GM23248 (cell line): ENCODE measurements around the gene HOXA10. TPM values are rescaled to one million over a fixed set of nuclear protein-coding genes. Genes with fewer than 3 reads are reported as not detected.
A peak's percentile ranks its signal among the peaks of the same experiment; 100 is the strongest.

ENCODE experiments used
- DNase-seq: peaks from one replicate; pipeline ENCODE4 v3.0.0-alpha.2; 2015
- H2AFZ ChIP-seq: fragments of 200-600 bp; sonication (generic); 2 replicates; pipeline ENCODE4 v1.6.1; 2016; ENCODE audit warnings: antibody characterized with exemption
- H3F3A ChIP-seq: fragments of 200-600 bp; sonication (generic); 2 replicates; pipeline ENCODE4 v1.6.1; 2016; ENCODE audit warnings: mild to moderate bottlenecking, antibody characterized with exemption, mixed run types; ENCODE audit not compliant: insufficient read depth
- H3K27ac ChIP-seq: fragments of 200-600 bp; sonication (generic); 2 replicates; pipeline ENCODE4 v1.5.1; 2016; ENCODE audit warnings: mild to moderate bottlenecking
- H3K27me3 ChIP-seq: fragments of 200-600 bp; sonication (generic); replicated peaks from 2 replicates; pipeline ENCODE4 v1.6.1; 2016; ENCODE audit warnings: mild to moderate bottlenecking; ENCODE audit not compliant: insufficient read depth
- H3K36me3 ChIP-seq: fragments of 200-600 bp; sonication (generic); 2 replicates; pipeline ENCODE4 v1.6.1; 2016; ENCODE audit warnings: low read depth, mild to moderate bottlenecking
- H3K4me1 ChIP-seq: fragments of 200-600 bp; sonication (generic); 2 replicates; pipeline ENCODE4 v1.6.1; 2016; ENCODE audit warnings: mild to moderate bottlenecking; ENCODE audit not compliant: insufficient read depth
- H3K4me2 ChIP-seq: fragments of 200-600 bp; sonication (generic); one replicate; pipeline ENCODE4 v1.6.1; 2016; ENCODE audit warnings: mild to moderate bottlenecking; ENCODE audit not compliant: unreplicated experiment
- H3K4me3 ChIP-seq: fragments of 200-600 bp; sonication (generic); 2 replicates; pipeline ENCODE4 v1.5.1; 2016; ENCODE audit warnings: mild to moderate bottlenecking
- H3K79me2 ChIP-seq: fragments of 200-600 bp; sonication (generic); 2 replicates; pipeline ENCODE4 v1.6.1; 2016; ENCODE audit warnings: mild to moderate bottlenecking; ENCODE audit not compliant: insufficient read depth
- H3K9ac ChIP-seq: fragments of 200-600 bp; sonication (generic); 2 replicates; pipeline ENCODE4 v1.6.1; 2016; ENCODE audit warnings: mild to moderate bottlenecking
- H3K9me2 ChIP-seq: fragments of 200-600 bp; sonication (generic); 2 replicates; pipeline ENCODE4 v1.6.1; 2016; ENCODE audit warnings: mixed run types, mild to moderate bottlenecking, moderate library complexity; ENCODE audit not compliant: insufficient read depth
- H3K9me3 ChIP-seq: fragments of 200-600 bp; sonication (generic); one replicate; pipeline ENCODE4 v1.6.1; 2017; ENCODE audit warnings: low read depth
- H4K20me1 ChIP-seq: fragments of 200-600 bp; sonication (generic); 2 replicates; pipeline ENCODE4 v1.6.0; 2016; ENCODE audit not compliant: insufficient read depth
- EZH2 ChIP-seq: fragments of 200-600 bp; sonication (generic); IDR thresholded peaks from 2 replicates; pipeline ENCODE4 v1.6.1; 2018; ENCODE audit warnings: antibody characterized with exemption, mild to moderate bottlenecking; ENCODE audit not compliant: insufficient read depth, poor library complexity, severe bottlenecking
- EZH2phosphoT487 ChIP-seq: fragments of 200-600 bp; sonication (generic); IDR thresholded peaks from 2 replicates; pipeline ENCODE4 v1.6.1; 2018; ENCODE audit warnings: antibody characterized with exemption, moderate library complexity, mild to moderate bottlenecking, low read depth; ENCODE audit not compliant: insufficient read depth
- whole genome bisulfite sequencing, 2 experiments: methylation state at CpG; one replicate each; pipeline ENCODE4 v1.1.6; 2015 to 2017; ENCODE audit warnings: low lambda C conversion rate in 2 of 2, low coverage in 1 of 2; ENCODE audit errors: missing lambda C conversion rate in 2 of 2; 5-methylcytosine and 5-hydroxymethylcytosine counted together
- in situ Hi-C: fragments of 300-500 bp; cut with MboI; formaldehyde crosslinking; loops from 2 replicates; pipeline ENCODE4 v1.15.0; 2020
- polyA plus RNA-seq: library from polyadenylated mRNA; unstranded; fragments of >200 nt; fragmentation: Nextera tagmentation; extraction: Ambion mirVana; gene quantifications from 2 replicates; pipeline ENCODE4 v1.2.1, GENCODE V29; 2016
- total RNA-seq: library from RNA; depleted of rRNA; stranded (reverse); fragments of >200 nt; shearing (Covaris generic); gene quantifications from 2 replicates; pipeline ENCODE4 v1.2.3, GENCODE V29; 2014

HOXA10 gene
- total and polyA plus RNA-seq, 2 experiments from 2014 or later: 28.0 to 29.3 TPM

DNA sequence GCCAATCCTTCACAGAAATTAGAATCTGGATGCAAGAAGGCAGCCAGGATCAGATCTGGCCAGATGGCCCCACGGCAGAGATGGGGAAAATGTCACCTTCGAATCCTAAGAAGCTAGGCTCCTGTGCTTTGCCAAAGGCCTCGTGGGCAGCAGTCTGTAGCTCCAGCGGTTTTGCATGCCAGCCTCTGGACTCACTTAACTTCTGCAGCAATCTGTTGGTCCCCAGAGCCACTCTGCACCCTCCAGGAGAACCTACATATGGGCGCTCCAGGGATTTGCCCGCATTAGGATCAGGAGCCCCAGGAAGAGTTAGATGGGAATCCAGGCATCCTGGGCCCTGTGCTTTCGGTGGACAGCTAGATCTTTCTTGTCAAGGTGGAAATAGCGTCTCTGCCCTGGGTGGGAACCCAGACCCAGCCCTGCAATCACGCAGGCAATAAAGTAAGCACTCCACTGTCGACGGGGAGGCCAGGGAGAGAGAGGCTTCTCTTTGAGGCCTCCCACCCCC is 35.9 kb upstream of the HOXA10 start:
- Histone ChIP-seq H3K4me1 (no peaks in the 10 kb centered on the region), H3F3A (no peaks in the 10 kb centered on the region), H3K27ac (no peak overlapping the region), H3K27me3 (peaks cover 12% of the 10 kb centered on the region), H3K4me2 (no peak overlapping the region), H3K4me3 (no peak overlapping the region), H4K20me1 (no peaks in the 10 kb centered on the region), H3K79me2 (no peaks in the 10 kb centered on the region), H3K9me3 (no peaks in the 10 kb centered on the region), H3K36me3 (no peaks in the 10 kb centered on the region), H2AFZ (no peak overlapping the region), H3K9me2 (no peaks in the 10 kb centered on the region), H3K9ac (no peak overlapping the region)
- in situ Hi-C loops: loop anchor here (10.0 kb wide), 3 partner anchors 375 to 715 kb away; no protein-coding TSS in a partner anchor
- TF ChIP-seq EZH2 (no peak), EZH2phosphoT487 (no peak)
- no peak for DNase-seq
- WGBS, 2 experiments: 70 to 75% methylated on average over 11 of the region's 11 CpGs

DNA sequence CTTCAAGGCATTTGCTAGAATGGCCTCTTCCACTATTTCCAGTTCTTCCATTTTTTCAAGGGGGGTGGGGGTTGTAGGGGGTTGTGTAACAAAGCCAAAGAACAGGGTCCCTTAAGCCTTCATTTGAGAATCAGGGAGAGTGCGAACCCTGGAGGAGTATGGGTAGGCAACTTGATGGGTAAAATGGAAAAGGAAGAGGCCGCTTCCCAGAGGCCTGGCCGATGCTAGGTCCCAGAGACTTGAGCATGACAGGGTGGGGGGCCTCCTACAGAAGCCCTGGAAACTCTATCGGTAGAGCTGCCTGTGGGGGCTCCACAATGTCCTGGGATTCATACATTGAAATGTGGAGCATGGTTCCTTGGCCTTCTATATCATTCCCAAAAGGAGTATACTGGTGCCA is 34.9 kb upstream of the HOXA10 start:
- no peaks in the 10 kb centered on the region for H4K20me1 ChIP-seq
- no peaks in the 10 kb centered on the region for H3K9me2 ChIP-seq
- H3K9ac ChIP-seq: no peak overlapping the region
- H3K36me3 ChIP-seq: no peaks in the 10 kb centered on the region
- DNase-seq: no peak
- no peak overlapping the region for H3K27ac ChIP-seq
- in situ Hi-C loops: loop anchor here (10.0 kb wide), 3 partner anchors 376 to 716 kb away; no protein-coding TSS in a partner anchor
- peaks cover 21% of the 10 kb centered on the region for H3K27me3 ChIP-seq
- WGBS, 2 experiments: 88% methylated on average over 4 of the region's 4 CpGs
- H3K4me1 ChIP-seq: no peaks in the 10 kb centered on the region
- no peaks in the 10 kb centered on the region for H3K9me3 ChIP-seq
- H3K4me2 ChIP-seq: no peak overlapping the region
- no peak overlapping the region for H3K4me3 ChIP-seq
- no peaks in the 10 kb centered on the region for H3F3A ChIP-seq
- no peaks in the 10 kb centered on the region for H3K79me2 ChIP-seq
- no peak for TF ChIP-seq EZH2phosphoT487
- no peak for TF ChIP-seq EZH2
- no peak overlapping the region for H2AFZ ChIP-seq

DNA sequence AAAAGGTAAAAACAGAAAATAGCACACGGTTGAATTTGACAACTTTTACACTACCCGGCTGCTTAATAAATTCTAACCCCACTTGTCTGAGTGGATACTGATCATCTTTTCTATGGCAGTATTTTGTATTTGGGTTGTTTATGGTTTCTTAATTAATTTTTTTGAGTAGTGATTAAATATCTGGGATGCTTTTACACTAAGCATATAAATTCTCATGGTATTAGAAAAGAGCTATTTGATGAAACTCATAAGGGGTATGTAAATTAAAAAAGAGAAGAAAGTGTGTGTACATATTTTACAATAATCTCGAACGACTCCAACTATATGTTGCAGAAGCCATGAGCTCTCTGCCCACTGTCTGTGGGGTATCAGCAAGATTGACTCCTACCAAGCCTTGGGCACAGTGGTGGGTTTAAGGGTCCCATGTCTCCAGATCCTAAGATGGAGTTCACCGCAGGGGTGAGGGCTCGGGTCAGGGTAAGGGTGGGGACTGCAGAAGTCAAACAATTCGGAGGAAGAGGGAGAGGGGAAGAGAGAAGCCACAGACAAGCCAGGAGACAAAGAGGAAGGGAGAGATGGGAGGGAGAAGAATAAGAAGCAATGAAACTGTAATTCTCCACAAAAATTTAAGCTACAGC is 33.3 kb upstream of the HOXA10 start:
- Histone ChIP-seq H3K4me3 (no peak overlapping the region), H2AFZ (no peak overlapping the region)

DNA sequence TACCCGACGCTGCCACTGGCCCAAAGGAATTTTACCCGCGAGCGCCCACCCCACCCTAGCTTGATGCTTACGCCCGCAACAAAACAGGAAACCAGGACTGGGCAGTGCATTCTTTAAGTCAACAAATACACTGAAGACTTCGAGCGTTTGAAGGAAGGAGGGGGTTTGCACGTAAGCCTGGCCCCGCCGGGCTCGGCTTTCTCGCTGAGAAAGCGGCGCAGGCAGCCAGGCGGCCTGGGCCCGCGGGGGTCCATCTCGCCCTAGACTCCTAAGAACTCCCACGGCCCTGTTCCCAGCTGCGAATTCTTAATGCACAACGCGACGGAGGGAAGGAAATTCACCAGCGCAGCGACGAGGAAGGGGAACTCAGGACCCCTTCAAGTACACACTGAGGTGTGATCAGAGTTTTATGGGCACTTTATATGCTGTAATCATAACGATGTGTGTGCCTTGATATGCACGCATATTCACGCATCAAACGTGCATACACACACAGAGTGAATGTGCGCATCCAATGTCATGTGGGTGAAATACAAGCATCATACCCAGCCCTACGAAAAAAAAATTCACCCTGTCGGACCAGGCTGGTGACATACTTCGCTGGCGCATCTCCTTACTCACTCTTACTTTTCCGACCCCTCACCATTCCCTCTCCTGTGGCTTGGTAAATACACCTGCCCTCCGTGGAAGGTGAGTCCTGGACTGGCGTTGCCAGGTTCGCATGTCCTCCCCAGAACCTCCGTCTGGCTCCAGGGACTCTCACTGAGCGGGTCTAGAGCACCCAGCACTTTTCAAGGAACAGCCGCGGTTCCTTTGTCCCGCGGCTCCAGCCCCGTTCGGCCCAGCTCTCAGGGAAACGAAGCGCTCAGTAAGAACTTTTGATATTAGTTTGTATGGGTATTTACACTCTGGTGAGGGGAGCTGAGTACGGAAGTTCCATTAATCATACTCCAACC is 31.5 kb upstream of the HOXA10 start:
- 43 to 50% methylated on average over 52 of the region's 52 CpGs for WGBS, 2 experiments
- H3K79me2 ChIP-seq: no peaks in the 10 kb centered on the region
- TF ChIP-seq EZH2phosphoT487 (no peak), EZH2 (no peak)
- H3K4me2 ChIP-seq: peak overlapping the region; percentile 69
- H2AFZ ChIP-seq: peak overlapping the region; percentile 76
- H3F3A ChIP-seq: peaks cover 5% of the 10 kb centered on the region; the same call in 1 of the 2 replicates
- no peaks in the 10 kb centered on the region for H3K9me2 ChIP-seq
- no peaks in the 10 kb centered on the region for H3K9me3 ChIP-seq
- H3K4me1 ChIP-seq: no peaks in the 10 kb centered on the region
- DNase-seq: peak; percentile 18
- H3K27ac ChIP-seq: no peak overlapping the region
- H3K27me3 ChIP-seq: peaks cover 28% of the 10 kb centered on the region
- peak overlapping the region; percentile 61 for H3K4me3 ChIP-seq
- H3K9ac ChIP-seq: peak overlapping the region; percentile 13; the same call in 1 of the 2 replicates
- no peaks in the 10 kb centered on the region for H4K20me1 ChIP-seq
- H3K36me3 ChIP-seq: no peaks in the 10 kb centered on the region
- in situ Hi-C loops: loop anchor here (10.0 kb wide), 3 partner anchors 379 to 719 kb away; no protein-coding TSS in a partner anchor

More for the DNA sequence above, 33.3 kb upstream of the HOXA10 start:
- Histone ChIP-seq H3K9ac (no peak overlapping the region), H3K9me2 (no peaks in the 10 kb centered on the region), H3K4me1 (no peaks in the 10 kb centered on the region), H3K27ac (no peak overlapping the region), H3K36me3 (no peaks in the 10 kb centered on the region), H3K27me3 (peaks cover 26% of the 10 kb centered on the region), H3K4me2 (no peak overlapping the region), H3F3A (no peaks in the 10 kb centered on the region), H3K79me2 (no peaks in the 10 kb centered on the region), H4K20me1 (no peaks in the 10 kb centered on the region), H3K9me3 (no peaks in the 10 kb centered on the region)
- in situ Hi-C loops: loop anchor here (10.0 kb wide), 3 partner anchors 377 to 717 kb away; no protein-coding TSS in a partner anchor
- no peak for DNase-seq
- 73 to 81% methylated on average over 7 of the region's 7 CpGs for WGBS, 2 experiments
- no peak for TF ChIP-seq EZH2
- no peak for TF ChIP-seq EZH2phosphoT487
